ENCODE results near the gene STARD5.

Gene STARD5

DNA sequence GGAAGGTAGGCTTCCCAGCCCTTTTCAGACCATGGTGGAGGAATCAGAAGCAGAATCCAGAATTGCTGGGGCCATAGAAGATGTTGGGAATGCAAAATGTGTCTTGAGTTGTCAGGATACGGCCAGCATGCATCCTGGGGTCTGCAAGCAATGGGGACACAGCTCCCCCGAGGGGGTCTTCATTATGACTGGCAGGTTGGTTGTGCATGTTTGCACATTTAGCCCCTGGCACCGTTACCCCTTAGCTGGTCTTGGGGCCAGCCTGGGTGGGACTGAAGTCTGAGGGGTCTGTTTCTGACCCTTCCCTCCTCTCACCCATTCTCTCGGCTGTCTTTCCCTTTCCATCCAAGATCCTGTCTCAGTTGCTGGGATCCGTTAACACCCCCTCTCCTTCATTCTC lies 50.7 kb downstream of the STARD5 start:
- H3K4me2 ChIP-seq (ENCODE audit: low read depth, low read length, poor library complexity, severe bottlenecking) = no peak overlapping the region

DNA sequence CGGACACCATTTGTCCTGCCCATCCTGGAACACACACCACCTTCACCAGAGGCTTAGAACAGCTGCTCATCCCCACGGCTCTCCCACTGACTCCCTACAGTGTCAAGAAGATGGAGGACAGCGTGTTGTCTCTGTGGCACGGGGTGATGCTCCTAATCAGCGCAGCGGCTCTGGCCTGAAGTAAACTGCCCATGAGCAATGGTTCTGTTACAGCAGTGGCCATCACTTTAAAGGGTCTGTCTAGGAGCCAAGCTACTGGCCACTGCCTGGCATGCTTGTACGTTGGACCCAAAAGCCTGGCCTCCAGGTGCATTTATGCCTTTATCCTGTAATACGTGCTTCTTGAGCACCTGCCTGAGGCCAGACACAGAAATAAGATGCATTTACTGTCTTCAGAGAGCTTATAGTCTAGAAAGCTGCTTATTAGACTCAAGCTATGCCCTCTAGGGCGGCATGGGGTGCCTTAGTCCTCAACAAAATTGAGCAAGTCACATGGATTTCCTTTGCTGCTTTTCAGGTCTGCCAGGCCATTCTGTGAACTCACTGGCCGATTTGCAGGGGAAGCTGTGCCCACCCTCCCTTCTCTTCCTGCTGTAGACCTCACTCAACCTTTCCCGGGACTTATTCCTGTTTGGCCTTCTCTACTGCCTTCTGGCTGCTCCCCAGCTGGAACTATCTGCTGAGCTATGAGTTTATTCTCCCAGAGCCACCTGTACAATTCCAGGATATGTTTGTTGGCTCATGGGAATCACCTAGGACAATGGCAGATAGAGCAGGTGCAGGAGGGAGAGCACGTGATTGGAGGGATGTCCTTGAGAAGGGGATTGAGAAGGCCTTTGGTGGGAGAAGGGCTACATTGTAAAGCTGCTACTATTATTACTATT lies 51.9 kb downstream of the STARD5 start:
- H4K20me1 ChIP-seq (ENCODE audit: insufficient read depth, low read length, poor library complexity, severe bottlenecking) = no peaks in the 10 kb centered on the region
- TF ChIP-seq, protein P1, sequence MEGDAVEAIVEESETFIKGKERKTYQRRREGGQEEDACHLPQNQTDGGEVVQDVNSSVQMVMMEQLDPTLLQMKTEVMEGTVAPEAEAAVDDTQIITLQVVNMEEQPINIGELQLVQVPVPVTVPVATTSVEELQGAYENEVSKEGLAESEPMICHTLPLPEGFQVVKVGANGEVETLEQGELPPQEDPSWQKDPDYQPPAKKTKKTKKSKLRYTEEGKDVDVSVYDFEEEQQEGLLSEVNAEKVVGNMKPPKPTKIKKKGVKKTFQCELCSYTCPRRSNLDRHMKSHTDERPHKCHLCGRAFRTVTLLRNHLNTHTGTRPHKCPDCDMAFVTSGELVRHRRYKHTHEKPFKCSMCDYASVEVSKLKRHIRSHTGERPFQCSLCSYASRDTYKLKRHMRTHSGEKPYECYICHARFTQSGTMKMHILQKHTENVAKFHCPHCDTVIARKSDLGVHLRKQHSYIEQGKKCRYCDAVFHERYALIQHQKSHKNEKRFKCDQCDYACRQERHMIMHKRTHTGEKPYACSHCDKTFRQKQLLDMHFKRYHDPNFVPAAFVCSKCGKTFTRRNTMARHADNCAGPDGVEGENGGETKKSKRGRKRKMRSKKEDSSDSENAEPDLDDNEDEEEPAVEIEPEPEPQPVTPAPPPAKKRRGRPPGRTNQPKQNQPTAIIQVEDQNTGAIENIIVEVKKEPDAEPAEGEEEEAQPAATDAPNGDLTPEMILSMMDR (conservative IDR thresholded peaks at IDR 0.05; ENCODE audit: low read length) = no peak
- no peak for TF ChIP-seq EZH2phosphoT487 (IDR thresholded peaks at IDR 0.05; ENCODE audit: borderline replicate concordance)
- no peak overlapping the region for H3K9ac ChIP-seq (ENCODE audit: low read depth, low read length, poor library complexity, severe bottlenecking)
- no peaks in the 10 kb centered on the region for H3K27me3 ChIP-seq (ENCODE audit: insufficient read depth, low read length, poor library complexity, severe bottlenecking)
- H3K4me3 ChIP-seq (ENCODE audit: low read length, poor library complexity, severe bottlenecking) = no peak overlapping the region
- H3K36me3 ChIP-seq (ENCODE audit: insufficient read depth, low read length) = no peaks in the 10 kb centered on the region
- H2AFZ ChIP-seq (ENCODE audit: low read length) = no peak overlapping the region
- peaks cover 29% of the 10 kb centered on the region for H3K4me1 ChIP-seq (ENCODE audit: insufficient read depth, low read length, poor library complexity, severe bottlenecking)
- H3F3A ChIP-seq (ENCODE audit: low read depth) = no peaks in the 10 kb centered on the region
- no peaks in the 10 kb centered on the region for H3K9me2 ChIP-seq (replicated peaks; ENCODE audit: low read depth, low read length)
- peaks cover 2% of the 10 kb centered on the region; the same call in 1 of the 2 replicates for H3K9me3 ChIP-seq (ENCODE audit: insufficient read depth, low read depth, low read length)
- H3K79me2 ChIP-seq (ENCODE audit: insufficient read depth, low read length) = no peaks in the 10 kb centered on the region
- no peak overlapping the region for H3K4me2 ChIP-seq (ENCODE audit: low read depth, low read length, poor library complexity, severe bottlenecking)

More for the DNA sequence above, 50.7 kb downstream of the STARD5 start:
- H4K20me1 ChIP-seq (ENCODE audit: insufficient read depth, low read length, poor library complexity, severe bottlenecking) = no peaks in the 10 kb centered on the region
- no peaks in the 10 kb centered on the region for H3F3A ChIP-seq (ENCODE audit: low read depth)
- no peak overlapping the region for H2AFZ ChIP-seq (ENCODE audit: low read length)
- H3K36me3 ChIP-seq (ENCODE audit: insufficient read depth, low read length) = no peaks in the 10 kb centered on the region
- H3K27me3 ChIP-seq (ENCODE audit: insufficient read depth, low read length, poor library complexity, severe bottlenecking) = no peaks in the 10 kb centered on the region
- TF ChIP-seq, protein P1 (conservative IDR thresholded peaks at IDR 0.05; ENCODE audit: low read length) = no peak
- TF ChIP-seq EZH2phosphoT487 (IDR thresholded peaks at IDR 0.05; ENCODE audit: borderline replicate concordance) = no peak
- H3K9ac ChIP-seq (ENCODE audit: low read depth, low read length, poor library complexity, severe bottlenecking) = no peak overlapping the region
- H3K9me3 ChIP-seq (ENCODE audit: insufficient read depth, low read depth, low read length) = peaks cover 11% of the 10 kb centered on the region; the same call in 1 of the 2 replicates
- peaks cover 29% of the 10 kb centered on the region for H3K4me1 ChIP-seq (ENCODE audit: insufficient read depth, low read length, poor library complexity, severe bottlenecking)
- H3K79me2 ChIP-seq (ENCODE audit: insufficient read depth, low read length) = no peaks in the 10 kb centered on the region
- H3K4me3 ChIP-seq (ENCODE audit: low read length, poor library complexity, severe bottlenecking) = no peak overlapping the region
- no peaks in the 10 kb centered on the region for H3K9me2 ChIP-seq (replicated peaks; ENCODE audit: low read depth, low read length)

DNA sequence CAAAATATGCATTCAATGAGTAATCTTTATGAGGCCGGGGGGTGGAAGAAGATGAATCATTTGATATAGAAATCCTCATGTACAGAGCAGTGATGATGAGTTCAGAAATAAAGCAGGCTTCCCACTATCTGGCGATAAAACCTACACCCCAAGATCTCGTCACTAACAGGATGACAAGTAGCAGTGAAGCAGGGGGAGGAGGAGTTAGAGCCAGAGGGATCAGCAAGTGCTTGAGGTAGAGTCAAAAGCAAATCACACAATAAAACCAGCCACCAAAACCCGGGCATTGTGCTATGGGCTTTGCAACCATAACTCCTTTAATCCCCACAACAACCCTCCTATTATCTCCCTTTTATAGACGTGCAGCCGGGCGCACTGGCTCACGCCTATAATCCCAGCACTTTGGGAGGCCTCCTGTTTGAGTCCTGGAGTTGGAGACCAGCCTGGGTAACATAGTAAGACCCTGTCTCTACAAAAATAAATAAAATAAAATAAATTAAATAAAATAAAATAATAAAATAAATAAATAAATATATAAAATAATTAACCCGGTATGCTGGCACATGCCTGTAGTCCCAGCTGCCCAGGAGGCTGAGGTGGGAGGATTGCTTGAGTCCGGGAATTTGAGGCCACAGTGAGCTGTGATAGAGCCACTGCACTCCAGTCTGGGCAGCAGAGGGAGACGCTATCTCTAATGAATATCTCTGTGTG lies 53.0 kb downstream of the STARD5 start:
- H3K9me3 ChIP-seq (ENCODE audit: insufficient read depth, low read depth, low read length) = no peaks in the 10 kb centered on the region
- no peak overlapping the region for H3K4me3 ChIP-seq (ENCODE audit: low read length, poor library complexity, severe bottlenecking)
- no peaks in the 10 kb centered on the region for H3K79me2 ChIP-seq (ENCODE audit: insufficient read depth, low read length)
- no peak overlapping the region for H3K9ac ChIP-seq (ENCODE audit: low read depth, low read length, poor library complexity, severe bottlenecking)
- H3F3A ChIP-seq (ENCODE audit: low read depth) = no peaks in the 10 kb centered on the region
- no peak overlapping the region for H3K4me2 ChIP-seq (ENCODE audit: low read depth, low read length, poor library complexity, severe bottlenecking)
- no peak overlapping the region for H2AFZ ChIP-seq (ENCODE audit: low read length)
- H3K9me2 ChIP-seq (replicated peaks; ENCODE audit: low read depth, low read length) = no peaks in the 10 kb centered on the region
- H4K20me1 ChIP-seq (ENCODE audit: insufficient read depth, low read length, poor library complexity, severe bottlenecking) = no peaks in the 10 kb centered on the region
- H3K36me3 ChIP-seq (ENCODE audit: insufficient read depth, low read length) = no peaks in the 10 kb centered on the region
- TF ChIP-seq EZH2phosphoT487 (IDR thresholded peaks at IDR 0.05; ENCODE audit: borderline replicate concordance) = no peak
- TF ChIP-seq, protein P1 (conservative IDR thresholded peaks at IDR 0.05; ENCODE audit: low read length) = no peak
- peaks cover 25% of the 10 kb centered on the region for H3K4me1 ChIP-seq (ENCODE audit: insufficient read depth, low read length, poor library complexity, severe bottlenecking)
- no peaks in the 10 kb centered on the region for H3K27me3 ChIP-seq (ENCODE audit: insufficient read depth, low read length, poor library complexity, severe bottlenecking)
